ENCODE measurements around the gene DLAT.

- TF ChIP-seq CTCF (IDR thresholded peaks at IDR 0.05) = no peak
- TF ChIP-seq POLR2A (IDR thresholded peaks at IDR 0.05) = no peak
Measured at GRCh38 chr11:112103446-112103845, 78.2 kb downstream of the DLAT start.

Measured in heart left ventricle (tissue), 13 donors.